ENCODE measurements around the gene MEDAG. TPM values are rescaled to one million over a fixed set of nuclear protein-coding genes. Genes with fewer than 3 reads are reported as not detected.

The MEDAG gene
- total RNA-seq, 4 donors from 2014 or later, result 113 to 601 (median 377) TPM

GRCh38 chr13:30863231-30863630 is 42.8 kb upstream of the MEDAG start:
- no peak for TF ChIP-seq CTCF (IDR thresholded peaks at IDR 0.05)
- ATAC-seq (ENCODE audit: low FRiP score) (peak; percentile 10), DNase-seq (ENCODE audit: low spot score) (no peak)

- ATAC-seq (ENCODE audit: low FRiP score), result no peak
- DNase-seq (ENCODE audit: low spot score), result no peak
- TF ChIP-seq CTCF (IDR thresholded peaks at IDR 0.05), result no peak
Measured at GRCh38 chr13:30863796-30864195, 42.3 kb upstream of the MEDAG start.

- DNase-seq (ENCODE audit: low spot score), result no peak
Measured at GRCh38 chr13:30864433-30865122, 41.5 kb upstream of the MEDAG start.

GRCh38 chr13:30865123-30866049 is 40.7 kb upstream of the MEDAG start:
- ATAC-seq (ENCODE audit: low FRiP score) (peak; percentile 32), DNase-seq (ENCODE audit: low spot score) (no peak)
- peak in 1 of 3 donors; percentile 71 for TF ChIP-seq CTCF (IDR thresholded peaks at IDR 0.05)

More at GRCh38 chr13:30864433-30865122, 41.5 kb upstream of the MEDAG start:
- ATAC-seq (ENCODE audit: low FRiP score), result peak; percentile 4
- no peak for TF ChIP-seq CTCF (IDR thresholded peaks at IDR 0.05)

GRCh38 chr13:30866677-30867076 is 39.4 kb upstream of the MEDAG start:
- no peak for ATAC-seq (ENCODE audit: low FRiP score)
- no peak for DNase-seq (ENCODE audit: low spot score)
- TF ChIP-seq CTCF (IDR thresholded peaks at IDR 0.05), result no peak

- no peak for ATAC-seq (ENCODE audit: low FRiP score)
- no peak for DNase-seq (ENCODE audit: low spot score)
- TF ChIP-seq CTCF (IDR thresholded peaks at IDR 0.05), result no peak
Measured at GRCh38 chr13:30867089-30867669, 38.9 kb upstream of the MEDAG start.
